ENCODE results near the gene GIT2. TPM values are rescaled to one million over a fixed set of nuclear protein-coding genes. Genes with fewer than 3 reads are reported as not detected.
"Not testable (repeated sequence)": the region's sequence is repeated elsewhere in the genome, so short reads cannot be mapped to it uniquely, and the experiment has no call there.

The GIT2 gene
- total RNA-seq, 2 donors from 2014 or later, result 27.0 to 27.9 TPM

- Histone ChIP-seq H3K4me3 (ENCODE audit: low read length) (no peak overlapping the region), H3K36me3 (ENCODE audit: control insufficient read depth, insufficient read depth, low read length) (peaks cover 38% of the 10 kb centered on the region), H3K9me3 (ENCODE audit: control insufficient read depth, low read length) (no peaks in the 10 kb centered on the region), H3K27ac (ENCODE audit: low read depth, low read length) (no peak overlapping the region), H3K4me1 (ENCODE audit: control insufficient read depth, insufficient read depth, low read length) (no peaks in the 10 kb centered on the region), H3K27me3 (ENCODE audit: control insufficient read depth, insufficient read depth, low read length, poor library complexity, severe bottlenecking) (no peaks in the 10 kb centered on the region), H3K9ac (ENCODE audit: extremely low read depth, low read length, poor library complexity, severe bottlenecking) (no peak overlapping the region)
- Mint-ChIP-seq H3K9me3 (peaks cover 2% of the 10 kb centered on the region), H3K27ac (no peak overlapping the region), H3K36me3 (ENCODE audit: low read depth) (peaks cover 33% of the 10 kb centered on the region), H3K4me1 (no peaks in the 10 kb centered on the region), H3K4me3 (no peak overlapping the region), H3K27me3 (ENCODE audit: insufficient read depth) (no peaks in the 10 kb centered on the region)
- no peak for DNase-seq
- TF ChIP-seq, protein P1, sequence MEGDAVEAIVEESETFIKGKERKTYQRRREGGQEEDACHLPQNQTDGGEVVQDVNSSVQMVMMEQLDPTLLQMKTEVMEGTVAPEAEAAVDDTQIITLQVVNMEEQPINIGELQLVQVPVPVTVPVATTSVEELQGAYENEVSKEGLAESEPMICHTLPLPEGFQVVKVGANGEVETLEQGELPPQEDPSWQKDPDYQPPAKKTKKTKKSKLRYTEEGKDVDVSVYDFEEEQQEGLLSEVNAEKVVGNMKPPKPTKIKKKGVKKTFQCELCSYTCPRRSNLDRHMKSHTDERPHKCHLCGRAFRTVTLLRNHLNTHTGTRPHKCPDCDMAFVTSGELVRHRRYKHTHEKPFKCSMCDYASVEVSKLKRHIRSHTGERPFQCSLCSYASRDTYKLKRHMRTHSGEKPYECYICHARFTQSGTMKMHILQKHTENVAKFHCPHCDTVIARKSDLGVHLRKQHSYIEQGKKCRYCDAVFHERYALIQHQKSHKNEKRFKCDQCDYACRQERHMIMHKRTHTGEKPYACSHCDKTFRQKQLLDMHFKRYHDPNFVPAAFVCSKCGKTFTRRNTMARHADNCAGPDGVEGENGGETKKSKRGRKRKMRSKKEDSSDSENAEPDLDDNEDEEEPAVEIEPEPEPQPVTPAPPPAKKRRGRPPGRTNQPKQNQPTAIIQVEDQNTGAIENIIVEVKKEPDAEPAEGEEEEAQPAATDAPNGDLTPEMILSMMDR (conservative IDR thresholded peaks at IDR 0.05), result no peak
- WGBS, 2 experiments (ENCODE audit: insufficient coverage in 1 of 2, insufficient read length in 1 of 2), result 95 to 97% methylated on average over 7 to 13 of the region's 13 CpGs
Measured at GRCh38 chr12:110010853-110011723, 14.9 kb upstream of the GIT2 start.

GRCh38 chr12:110008681-110009398, 12.7 kb upstream of the GIT2 start:
- not testable (repeated sequence) for H3K27ac ChIP-seq (ENCODE audit: low read depth, low read length); DNase-seq; H3K9me3 Mint-ChIP-seq; H3K9me3 ChIP-seq (ENCODE audit: control insufficient read depth, low read length); H3K4me3 ChIP-seq (ENCODE audit: low read length); H3K27me3 ChIP-seq (ENCODE audit: control insufficient read depth, insufficient read depth, low read length, poor library complexity, severe bottlenecking); H3K27ac Mint-ChIP-seq; H3K4me1 ChIP-seq (ENCODE audit: control insufficient read depth, insufficient read depth, low read length); H3K4me3 Mint-ChIP-seq; H3K4me1 Mint-ChIP-seq; H3K27me3 Mint-ChIP-seq (ENCODE audit: insufficient read depth); H3K9ac ChIP-seq (ENCODE audit: extremely low read depth, low read length, poor library complexity, severe bottlenecking)
- H3K36me3 ChIP-seq (ENCODE audit: control insufficient read depth, insufficient read depth, low read length), result peaks cover 36% of the 10 kb centered on the region
- peaks cover 27% of the 10 kb centered on the region for H3K36me3 Mint-ChIP-seq (ENCODE audit: low read depth)
- WGBS, 2 experiments (ENCODE audit: insufficient coverage in 1 of 2, insufficient read length in 1 of 2), result 88 to 92% methylated on average over 13 to 15 of the region's 15 CpGs

DNA sequence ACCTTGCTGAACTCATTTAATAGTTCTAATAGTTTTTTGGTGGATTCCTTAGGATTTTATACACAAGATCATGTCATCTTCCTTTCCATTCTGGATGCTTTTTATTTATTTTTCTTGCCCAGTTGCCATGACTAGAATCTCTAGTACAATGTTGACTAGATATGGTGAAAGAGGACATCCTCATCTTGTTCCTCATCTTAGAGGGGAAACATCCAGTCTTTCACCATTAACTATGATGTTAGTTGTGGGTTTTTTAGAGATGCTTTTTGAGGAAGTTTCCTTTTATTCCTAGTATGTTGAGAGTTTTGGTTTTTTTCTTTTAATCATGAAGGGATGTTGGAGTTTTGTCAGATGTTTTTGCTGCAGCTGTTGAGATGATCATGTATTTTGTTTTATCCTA, 11.7 kb upstream of the GIT2 start:
- TF ChIP-seq, protein P1 (conservative IDR thresholded peaks at IDR 0.05), result no peak
- no peak overlapping the region for H3K4me3 Mint-ChIP-seq
- H3K4me1 Mint-ChIP-seq, result no peaks in the 10 kb centered on the region
- peaks cover 2% of the 10 kb centered on the region for H3K9me3 Mint-ChIP-seq
- Histone ChIP-seq H3K4me3 (ENCODE audit: low read length) (no peak overlapping the region), H3K4me1 (ENCODE audit: control insufficient read depth, insufficient read depth, low read length) (no peaks in the 10 kb centered on the region), H3K27ac (ENCODE audit: low read depth, low read length) (no peak overlapping the region), H3K27me3 (ENCODE audit: control insufficient read depth, insufficient read depth, low read length, poor library complexity, severe bottlenecking) (no peaks in the 10 kb centered on the region), H3K9me3 (ENCODE audit: control insufficient read depth, low read length) (no peaks in the 10 kb centered on the region), H3K9ac (ENCODE audit: extremely low read depth, low read length, poor library complexity, severe bottlenecking) (no peak overlapping the region), H3K36me3 (ENCODE audit: control insufficient read depth, insufficient read depth, low read length) (peaks cover 30% of the 10 kb centered on the region)
- peaks cover 23% of the 10 kb centered on the region for H3K36me3 Mint-ChIP-seq (ENCODE audit: low read depth)
- H3K27ac Mint-ChIP-seq, result no peak overlapping the region
- no peaks in the 10 kb centered on the region for H3K27me3 Mint-ChIP-seq (ENCODE audit: insufficient read depth)
- DNase-seq, result no peak

Measured in endodermal cell (in vitro differentiated cells).